IMR-90 (cell line): ENCODE data around the gene VASH1. TPM values are rescaled to one million over a fixed set of nuclear protein-coding genes. Genes with fewer than 3 reads are reported as not detected.

Source experiments
- ATAC-seq: fragments of 200-7000 bp; cut with Tn5 transposase; 2 replicates; pipeline ENCODE4 v1.9.1; 2020; ENCODE audit warnings: low read depth, mild to moderate bottlenecking, moderate library complexity
- BruUV-seq: library from RNA; stranded (reverse); fragments of 400-500 nt; replicated peaks from 2 replicates; lab custom pipeline; 2021; lab: Mats Ljungman, UMichigan
- CTCF ChIA-PET: fragments of 300-600 bp; formaldehyde crosslinking; extraction: SDS; loops from one replicate; lab custom pipeline; 2021; ENCODE audit warnings: antibody characterized with exemption; lab: Yijun Ruan, JAX
- POLR2A ChIA-PET: fragments of 300-600 bp; sonication (Branson Sonifier 250); formaldehyde crosslinking; loops from one replicate; lab custom pipeline; 2022; ENCODE audit warnings: antibody characterized with exemption; ENCODE audit not compliant: unreplicated experiment; lab: Charles Lee
- DNase-seq: peaks from one replicate; pipeline ENCODE4 v3.0.0; 2013
- H2AFZ ChIP-seq: replicated peaks from 2 replicates; pipeline ENCODE3; 2013; ENCODE audit warnings: low read length, mild to moderate bottlenecking; ENCODE audit not compliant: poor library complexity
- H2AK5ac ChIP-seq: 2 replicates; pipeline ENCODE4 v1.6.1; 2013; ENCODE audit warnings: low read depth, low read length, inconsistent platforms
- H2AK9ac ChIP-seq: replicated peaks from 2 replicates; pipeline ENCODE3; 2013; ENCODE audit warnings: mild to moderate bottlenecking, low read depth, low read length, moderate library complexity; ENCODE audit not compliant: poor library complexity
- H2BK120ac ChIP-seq: 2 replicates; pipeline ENCODE4 v1.6.1; 2013; ENCODE audit warnings: low read depth, low read length, inconsistent platforms
- H2BK15ac ChIP-seq: 3 replicates; pipeline ENCODE4 v1.6.1; 2013; ENCODE audit warnings: low read depth, low read length, inconsistent platforms
- H2BK20ac ChIP-seq: 2 replicates; pipeline ENCODE4 v1.6.1; 2013; ENCODE audit warnings: low read depth, mild to moderate bottlenecking, inconsistent platforms, low read length, moderate library complexity
- H2BK5ac ChIP-seq: 2 replicates; pipeline ENCODE4 v1.6.1; 2013; ENCODE audit warnings: mild to moderate bottlenecking, low read depth, low read length, inconsistent platforms; ENCODE audit not compliant: poor library complexity, severe bottlenecking
- H3K14ac ChIP-seq: replicated peaks from 2 replicates; pipeline ENCODE4 v1.6.1; 2013; ENCODE audit warnings: low read depth, low read length, inconsistent platforms
- H3K18ac ChIP-seq: 2 replicates; pipeline ENCODE4 v1.6.1; 2013; ENCODE audit warnings: low read depth, low read length, control low read depth
- H3K23ac ChIP-seq: 2 replicates; pipeline ENCODE4 v1.6.1; 2013; ENCODE audit warnings: low read depth, low read length, inconsistent platforms
- H3K27ac ChIP-seq: 2 replicates; pipeline ENCODE4 v1.5.1; 2013; ENCODE audit warnings: mild to moderate bottlenecking, control low read depth, low read length; ENCODE audit not compliant: insufficient read depth
- H3K27me3 ChIP-seq: 2 replicates; pipeline ENCODE4 v1.6.1; 2013; ENCODE audit warnings: low read length; ENCODE audit not compliant: control insufficient read depth, insufficient read depth
- H3K36me3 ChIP-seq: 2 replicates; pipeline ENCODE4 v1.6.1; 2013; ENCODE audit warnings: low read length, mixed read lengths; ENCODE audit not compliant: control insufficient read depth, insufficient read depth
- H3K4ac ChIP-seq: 2 replicates; pipeline ENCODE4 v1.6.1; 2013; ENCODE audit warnings: low read depth, low read length, inconsistent platforms
- H3K4me1 ChIP-seq: 2 replicates; pipeline ENCODE4 v1.6.1; 2013; ENCODE audit warnings: low read length, mixed read lengths; ENCODE audit not compliant: control insufficient read depth, insufficient read depth
- H3K4me2 ChIP-seq: 2 replicates; pipeline ENCODE4 v1.6.1; 2013; ENCODE audit warnings: low read depth, mild to moderate bottlenecking, control low read depth, low read length, moderate library complexity
- H3K4me3 ChIP-seq: 2 replicates; pipeline ENCODE4 v1.5.1; 2013; ENCODE audit warnings: low read depth, mild to moderate bottlenecking, control low read depth, low read length, moderate library complexity; ENCODE audit not compliant: insufficient read depth
- H3K56ac ChIP-seq: 2 replicates; pipeline ENCODE4 v1.6.1; 2013; ENCODE audit warnings: low read length, inconsistent platforms; ENCODE audit not compliant: insufficient read depth; ENCODE audit errors: extremely low read depth
- H3K79me1 ChIP-seq, 2 experiments: 2 replicates each; pipeline ENCODE4 v1.6.1; 2013; ENCODE audit warnings: low read length in 2 of 2, inconsistent platforms in 1 of 2, low read depth in 1 of 2
- H3K9ac ChIP-seq: 2 replicates; pipeline ENCODE4 v1.6.1; 2013; ENCODE audit warnings: low read depth, low read length, control low read depth
- H3K9me1 ChIP-seq: 2 replicates; pipeline ENCODE4 v1.6.1; 2013; ENCODE audit warnings: low read length, inconsistent platforms; ENCODE audit not compliant: insufficient read depth
- H3K9me3 ChIP-seq: 2 replicates; pipeline ENCODE4 v1.6.1; 2013; ENCODE audit warnings: low read length; ENCODE audit not compliant: control insufficient read depth, insufficient read depth
- H4K20me1 ChIP-seq: 2 replicates; pipeline ENCODE4 v1.6.1; 2013; ENCODE audit warnings: low read length, inconsistent platforms; ENCODE audit not compliant: insufficient read depth
- H4K5ac ChIP-seq: 2 replicates; pipeline ENCODE4 v1.6.1; 2013; ENCODE audit warnings: mild to moderate bottlenecking, low read depth, low read length, control low read depth
- H4K8ac ChIP-seq, 2 experiments: 2 replicates each; pipeline ENCODE4 v1.6.1; 2013; ENCODE audit warnings: low read depth in 2 of 2, low read length in 2 of 2, control low read depth in 1 of 2, inconsistent platforms in 1 of 2
- H4K91ac ChIP-seq: 2 replicates; pipeline ENCODE4 v1.6.1; 2013; ENCODE audit warnings: low read depth, low read length, inconsistent platforms; ENCODE audit not compliant: insufficient read depth
- MAFK ChIP-seq: IDR thresholded peaks from 2 replicates; pipeline ENCODE4 v1.6.1; 2012; ENCODE audit warnings: low read depth, low read length, improper control_type of control experiment
- NFE2L2 ChIP-seq: fragments of 150-350 bp; IDR thresholded peaks from 2 replicates; pipeline ENCODE4 v1.6.1; 2016; ENCODE audit warnings: low read depth, mild to moderate bottlenecking, low read length
- POLR2A ChIP-seq: IDR thresholded peaks from 2 replicates; pipeline ENCODE4 v1.6.1; 2012; ENCODE audit warnings: mild to moderate bottlenecking, low read depth, low read length
- RAD21 ChIP-seq: IDR thresholded peaks from 2 replicates; pipeline ENCODE4 v1.6.1; 2012; ENCODE audit warnings: low read length, improper control_type of control experiment
- WGBS, 2 experiments: methylation state at CpG; one replicate each; pipeline versions ENCODE4 v1.1.5 to v1.1.7; 2013; ENCODE audit warnings: missing lambda C conversion rate in 2 of 2; ENCODE audit not compliant: insufficient read length in 1 of 2; ENCODE audit errors: extremely low coverage in 2 of 2; 5-methylcytosine and 5-hydroxymethylcytosine counted together
- dilution Hi-C: fragments of 300-500 bp; cut with HindIII; formaldehyde crosslinking; loops from one replicate; pipeline ENCODE4 v1.14.3; 2018; ENCODE audit warnings: low sequenced_read_pairs; ENCODE audit not compliant: unreplicated experiment
- in situ Hi-C: fragments of 300-500 bp; cut with MboI; formaldehyde crosslinking; loops from 3 replicates; pipeline ENCODE4 v1.14.3; 2019; ENCODE audit warnings: low sequenced_read_pairs, inconsistent platforms, mixed read lengths
- intact Hi-C: fragments of 100-400 bp; cut with micrococcal nuclease; formaldehyde crosslinking; loops from 2 replicates; pipeline ENCODE4 v1.10.0; 2022
- polyA plus RNA-seq, 3 experiments: library from polyadenylated mRNA; depleted of rRNA; stranded (reverse); fragments of >200 nt; gene quantifications; 2 replicates each; pipeline ENCODE4 v1.2.3, GENCODE V29; 2012; ENCODE audit warnings: low replicate concordance in 1 of 3
- total RNA-seq: library from RNA; depleted of rRNA; stranded (reverse); fragments of >200 nt; gene quantifications from 2 replicates; pipeline ENCODE4 v1.2.3, GENCODE V29; 2012

The VASH1 gene
- total and polyA plus RNA-seq, 2 of the 4 experiments (the other 2 are of a cell fraction), result 2.0 to 9.5 TPM

GRCh38 chr14:76729258-76729657 lies 32.0 kb upstream of the VASH1 start:
- no peak for TF ChIP-seq MAFK
- no peak for TF ChIP-seq POLR2A
- no peak for TF ChIP-seq NFE2L2
- no peak for TF ChIP-seq RAD21
- no peak overlapping the region for H2AFZ ChIP-seq
- H3K9me1 ChIP-seq, result no peaks in the 10 kb centered on the region
- H3K4ac ChIP-seq, result no peak overlapping the region
- no peak overlapping the region for H3K23ac ChIP-seq
- BruUV-seq, result no TSS peak
- no peak overlapping the region for H3K9ac ChIP-seq
- H3K9me3 ChIP-seq, result no peaks in the 10 kb centered on the region
- no peak overlapping the region for H3K4me2 ChIP-seq
- no peak overlapping the region for H4K91ac ChIP-seq
- H3K4me3 ChIP-seq, result no peak overlapping the region
- no peak overlapping the region for H3K14ac ChIP-seq
- H3K56ac ChIP-seq, result no peak overlapping the region
- H3K79me1 ChIP-seq, result no peaks in the 10 kb centered on the region
- peaks cover 3% of the 10 kb centered on the region for H3K27me3 ChIP-seq
- H2BK20ac ChIP-seq, result no peak overlapping the region
- no peak overlapping the region for H4K8ac ChIP-seq
- H2BK15ac ChIP-seq, result no peak overlapping the region
- ChIA-PET POLR2A (no interaction called here), CTCF (no interaction called here)
- H2BK120ac ChIP-seq, result no peak overlapping the region
- in situ Hi-C loops, result no loop called here
- no peak overlapping the region for H4K5ac ChIP-seq
- H2AK9ac ChIP-seq, result no peak overlapping the region
- no peak overlapping the region for H3K18ac ChIP-seq
- H3K27ac ChIP-seq, result no peak overlapping the region
- no peaks in the 10 kb centered on the region for H4K20me1 ChIP-seq
- H3K4me1 ChIP-seq, result no peaks in the 10 kb centered on the region
- intact Hi-C loops, result no loop called here
- no peak overlapping the region for H2AK5ac ChIP-seq
- DNase-seq (no peak), ATAC-seq (no peak)
- dilution Hi-C loops, result no loop called here
- 50% methylated on average over 2 of the region's 2 CpGs; no CpG with 5 or more reads in 1 of the 2 experiments for WGBS, 2 experiments
- H2BK5ac ChIP-seq, result no peak overlapping the region
- no peaks in the 10 kb centered on the region for H3K36me3 ChIP-seq
